Activated CD4-positive, CD25-positive, alpha-beta regulatory T cell treated with anti-CD3 and anti-CD28 coated beads, Interleukin-2, amount 50 U/mL, for 72 hours (primary cell): Measurements from ENCODE around the gene RAB3C.

Experiments
- DNase-seq: peaks from one replicate; pipeline ENCODE4 v3.0.0; 2021

The RAB3C gene

DNA sequence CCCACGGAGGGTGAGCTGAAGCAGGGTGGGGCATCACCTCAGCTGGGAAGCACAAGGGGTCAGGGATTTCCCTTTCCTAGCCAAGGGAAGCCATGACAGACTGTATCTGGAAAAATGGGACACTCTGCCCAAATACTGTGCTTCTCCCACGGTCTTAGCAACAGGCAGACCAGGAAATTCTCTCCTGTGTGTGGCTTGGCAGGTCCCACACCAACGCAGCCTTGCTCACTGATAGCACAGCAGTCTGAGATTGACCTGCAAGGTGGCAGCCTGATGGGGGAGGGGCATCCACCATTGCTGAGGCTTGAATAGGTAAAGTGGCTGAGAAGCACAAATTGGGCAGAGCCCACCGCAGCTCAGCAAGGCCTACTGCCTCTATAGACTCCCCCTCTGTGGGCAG, 23.2 kb downstream of the RAB3C start:
- DNase-seq = no peak

GRCh38 chr5:58615972-58616371, 33.1 kb downstream of the RAB3C start:
- no peak for DNase-seq

DNA sequence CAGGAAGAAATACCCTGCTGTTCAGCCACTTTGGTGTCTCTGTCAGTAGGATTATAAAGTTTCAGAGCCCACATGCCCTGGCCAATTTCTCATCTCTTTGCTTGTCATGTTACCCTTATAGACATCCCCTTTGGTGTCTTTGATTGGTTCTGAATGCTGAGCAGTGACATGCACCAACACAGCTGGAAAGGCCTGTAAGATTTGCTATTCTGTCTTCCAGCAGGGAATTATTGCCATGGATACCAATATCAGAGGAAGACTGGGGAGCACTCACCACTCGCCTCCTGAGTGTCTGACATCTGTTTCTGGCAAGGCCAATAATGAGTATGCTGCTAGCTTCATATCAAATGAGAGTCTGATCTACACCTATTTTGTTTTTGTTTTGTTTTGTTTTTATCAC, 34.4 kb downstream of the RAB3C start:
- no peak for DNase-seq

GRCh38 chr5:58620336-58620735, 37.5 kb downstream of the RAB3C start:
- no peak for DNase-seq

- no peak for DNase-seq
These were observed 40.3 kb downstream of the RAB3C start for GRCh38 chr5:58622936-58623871.

GRCh38 chr5:58628626-58629025, 45.8 kb downstream of the RAB3C start:
- DNase-seq = no peak

DNA sequence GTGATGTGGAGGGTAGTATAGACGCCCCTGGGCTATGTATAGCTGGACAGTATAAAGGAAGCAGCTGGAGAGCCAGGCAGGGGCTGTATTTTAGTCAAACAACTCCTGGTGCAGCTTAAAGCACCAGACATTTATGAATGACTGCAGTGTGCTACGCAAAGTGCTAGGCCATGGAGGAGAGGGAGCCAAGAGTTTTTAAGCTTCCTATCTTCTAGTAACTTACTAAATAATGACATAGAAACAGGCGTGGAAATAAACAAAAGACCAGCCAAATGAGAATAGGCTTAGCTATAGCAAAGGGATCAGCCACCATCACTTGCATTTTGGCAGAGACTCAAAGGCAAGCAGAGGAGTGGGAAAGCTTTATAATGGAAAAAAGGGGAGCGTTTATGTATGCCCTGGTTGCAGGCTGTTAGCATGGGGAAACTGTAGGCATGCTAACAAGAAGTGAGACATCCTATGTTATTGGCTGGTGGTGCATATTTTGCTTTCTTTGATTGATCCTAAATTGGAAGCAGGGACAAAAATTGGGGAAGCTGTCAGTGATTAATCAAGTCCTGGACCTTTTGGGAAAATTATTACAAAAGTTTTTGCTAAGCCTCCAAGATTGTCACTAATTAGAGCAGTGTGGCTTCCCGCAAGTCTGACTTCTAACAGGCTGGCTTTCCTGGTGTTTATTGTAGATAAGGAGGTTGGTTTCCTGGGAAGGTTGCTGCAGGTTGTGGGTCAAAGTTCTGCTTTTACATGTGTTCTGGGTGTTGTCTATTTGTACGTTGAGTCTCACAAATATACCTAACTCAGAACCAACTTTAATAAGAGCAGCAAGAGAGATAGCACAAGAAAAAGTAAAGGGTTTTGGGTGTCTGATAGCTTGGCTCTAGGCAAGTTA, 46.6 kb downstream of the RAB3C start:
- no peak for DNase-seq

GRCh38 chr5:58631895-58632294, 49.0 kb downstream of the RAB3C start:
- no peak for DNase-seq

- no peak for DNase-seq
These were observed 52.5 kb downstream of the RAB3C start for GRCh38 chr5:58635416-58635815.

DNA sequence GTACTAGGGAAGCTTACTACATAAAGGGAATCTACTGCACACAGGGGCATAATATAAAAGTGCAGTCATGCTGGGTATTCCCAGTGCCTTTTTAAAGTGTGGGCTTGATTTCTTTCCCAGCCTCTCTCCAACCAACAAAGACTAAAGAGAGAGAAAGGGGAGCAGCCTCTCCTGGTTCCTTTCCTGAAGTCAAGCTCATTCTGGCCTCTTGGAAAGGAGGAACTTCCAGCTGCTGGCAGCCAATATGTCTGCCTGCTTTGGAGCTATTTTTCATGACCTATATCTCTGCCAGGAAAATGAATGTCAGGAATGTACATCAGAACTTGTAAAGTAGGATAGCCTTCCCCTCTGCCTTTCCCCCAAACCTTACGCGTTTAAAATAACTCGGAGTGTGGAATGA, 57.1 kb downstream of the RAB3C start:
- no peak for DNase-seq

DNA sequence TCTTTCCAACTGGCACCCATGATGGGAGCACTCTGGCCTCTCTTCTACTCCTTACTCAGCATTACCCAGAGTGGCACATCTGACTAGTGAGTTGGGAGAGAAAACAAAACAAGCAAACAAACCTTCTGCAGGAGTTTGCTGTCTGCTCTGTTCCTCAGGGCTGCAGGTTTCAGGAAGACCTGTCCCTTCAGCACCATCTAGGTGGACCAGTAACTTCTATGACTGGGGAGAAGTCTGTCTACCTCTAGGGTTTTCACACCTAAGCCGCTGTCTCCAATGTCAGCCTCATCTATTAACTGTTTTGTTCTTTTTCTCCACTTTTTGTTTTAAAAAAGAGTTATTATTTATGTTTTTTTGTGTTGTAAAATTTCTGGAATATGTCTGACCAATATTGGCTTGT, 58.7 kb downstream of the RAB3C start:
- no peak for DNase-seq

DNA sequence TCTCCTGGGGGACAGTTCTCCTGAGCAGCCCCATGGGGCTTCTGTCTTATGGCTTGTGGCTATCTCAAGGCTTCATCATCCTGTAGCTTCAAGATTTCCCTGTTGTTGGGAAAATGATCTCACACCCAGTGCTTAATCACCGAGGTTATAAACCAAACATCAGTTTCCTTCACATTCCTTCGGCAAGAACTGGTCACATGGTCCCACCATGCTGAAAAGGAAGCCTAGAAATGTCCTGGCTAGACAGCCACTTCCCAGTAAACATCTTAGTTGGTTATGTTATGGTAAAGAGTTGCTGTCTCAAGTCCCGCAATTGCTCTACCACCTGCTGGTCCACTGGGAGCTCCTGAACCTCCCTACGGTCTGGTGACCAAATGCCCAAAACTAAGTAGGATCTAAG, 66.0 kb downstream of the RAB3C start:
- DNase-seq = no peak

DNA sequence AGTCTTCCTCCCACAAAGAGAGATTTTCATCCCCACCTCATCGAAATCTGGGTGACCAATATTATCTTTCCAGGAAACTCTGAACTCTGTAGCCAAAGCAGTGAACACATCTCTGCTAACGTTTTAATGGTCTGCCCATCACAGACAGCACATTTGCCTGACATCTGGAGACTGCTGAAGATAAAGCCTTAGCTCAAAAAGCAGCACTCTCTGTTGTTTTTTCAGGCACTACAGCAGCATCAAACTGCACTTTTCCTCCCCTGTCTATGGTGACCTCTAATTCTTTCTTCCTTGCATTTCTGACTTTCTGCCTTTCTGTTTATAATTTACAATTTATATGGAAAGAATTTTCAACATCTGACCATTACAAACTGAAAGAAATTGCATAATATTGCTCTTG, 66.8 kb downstream of the RAB3C start:
- DNase-seq = no peak

GRCh38 chr5:58653521-58653920, 70.6 kb downstream of the RAB3C start:
- no peak for DNase-seq

GRCh38 chr5:58666141-58666540, 83.3 kb downstream of the RAB3C start:
- no peak for DNase-seq

DNA sequence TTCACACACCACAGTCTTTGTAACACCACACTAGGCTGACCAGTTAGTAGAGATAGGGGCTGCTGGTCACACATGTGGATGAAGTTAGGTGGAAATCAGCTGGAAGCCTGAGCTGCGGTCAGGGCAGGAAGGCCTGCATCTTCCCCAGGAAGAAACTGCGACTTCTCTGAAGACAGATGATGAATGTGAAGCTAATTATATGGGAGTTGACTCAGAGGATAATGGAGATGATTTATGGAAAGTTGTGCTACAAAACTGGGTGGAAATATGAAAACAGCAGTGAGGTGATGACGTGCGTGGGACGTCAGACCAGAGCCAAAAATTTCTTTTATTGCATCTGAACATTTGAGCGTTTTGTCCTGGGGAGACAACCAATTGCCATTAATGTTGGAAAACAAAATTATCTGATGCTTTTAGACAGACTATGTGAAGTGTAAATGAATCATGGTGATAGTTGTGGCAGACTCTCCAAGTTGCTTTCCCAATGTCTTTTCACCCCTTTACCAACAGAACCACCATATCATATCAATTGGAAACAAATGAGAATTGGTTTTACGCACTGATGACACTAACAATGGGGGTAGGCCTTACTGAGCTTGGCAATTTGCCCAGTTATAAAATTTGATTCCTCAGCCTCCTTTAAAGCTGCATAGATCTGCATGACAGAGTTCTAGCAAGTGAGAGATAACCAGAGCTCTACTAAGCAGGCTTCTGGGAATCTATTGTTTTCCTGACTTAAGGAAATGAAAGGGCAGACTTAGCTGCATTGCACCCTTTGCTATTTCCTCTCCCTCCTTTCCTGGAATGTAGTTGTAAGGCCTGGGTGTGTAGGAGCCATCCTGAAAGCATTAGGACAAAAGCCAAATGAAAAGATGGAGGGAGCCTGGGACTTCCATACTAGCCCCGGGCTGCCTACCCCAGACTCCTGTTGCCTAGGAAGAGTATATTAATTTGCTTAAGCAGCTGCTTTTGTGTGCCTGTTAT, 84.0 kb downstream of the RAB3C start:
- no peak for DNase-seq

GRCh38 chr5:58670582-58670981, 87.7 kb downstream of the RAB3C start:
- no peak for DNase-seq

GRCh38 chr5:58671155-58671554, 88.3 kb downstream of the RAB3C start:
- DNase-seq = no peak

GRCh38 chr5:58672521-58672920, 89.6 kb downstream of the RAB3C start:
- no peak for DNase-seq

- DNase-seq = no peak
These were observed 91.2 kb downstream of the RAB3C start for GRCh38 chr5:58674070-58674469.

- no peak for DNase-seq
These were observed 91.8 kb downstream of the RAB3C start for GRCh38 chr5:58674711-58675110.

GRCh38 chr5:58675341-58675740, 92.5 kb downstream of the RAB3C start:
- DNase-seq = no peak

GRCh38 chr5:58677650-58678049, 94.8 kb downstream of the RAB3C start:
- DNase-seq = no peak
